Activated naive CD8-positive, alpha-beta T cell (primary cell): ENCODE data around the gene PLEKHM3.
"Not testable (repeated sequence)": the region's sequence is repeated elsewhere in the genome, so short reads cannot be mapped to it uniquely, and the experiment has no call there.

ENCODE experiments used
- H3K27ac Mint-ChIP-seq: one replicate; pipeline ENCODE4 v1.8.0; 2021; ENCODE audit warnings: mixed read lengths
- H3K27me3 Mint-ChIP-seq: one replicate; pipeline ENCODE4 v1.8.0; 2021; ENCODE audit warnings: mixed read lengths
- H3K36me3 Mint-ChIP-seq: one replicate; pipeline ENCODE4 v1.8.0; 2021; ENCODE audit warnings: mixed read lengths
- H3K4me1 Mint-ChIP-seq: one replicate; pipeline ENCODE4 v1.8.0; 2021; ENCODE audit warnings: low read depth, mixed read lengths
- H3K4me3 Mint-ChIP-seq: one replicate; pipeline ENCODE4 v1.8.0; 2021; ENCODE audit warnings: mild to moderate bottlenecking, mixed read lengths
- H3K9me3 Mint-ChIP-seq: one replicate; pipeline ENCODE4 v1.8.0; 2021; ENCODE audit warnings: low read depth, mixed read lengths

Gene PLEKHM3

GRCh38 chr2:208018124-208018712, 7.1 kb downstream of the PLEKHM3 start:
- peaks cover 39% of the 10 kb centered on the region for H3K4me1 Mint-ChIP-seq
- H3K9me3 Mint-ChIP-seq, H3K27ac Mint-ChIP-seq, H3K27me3 Mint-ChIP-seq: not testable (repeated sequence)
- peak overlapping the region; percentile 9 for H3K4me3 Mint-ChIP-seq
- peaks cover 15% of the 10 kb centered on the region for H3K36me3 Mint-ChIP-seq

- Mint-ChIP-seq H3K9me3 (no peaks in the 10 kb centered on the region), H3K4me3 (peak overlapping the region; percentile 11), H3K27me3 (no peaks in the 10 kb centered on the region), H3K36me3 (peaks cover 15% of the 10 kb centered on the region), H3K4me1 (peaks cover 40% of the 10 kb centered on the region), H3K27ac (no peak overlapping the region)
Measured at GRCh38 chr2:208017721-208018120, 7.6 kb downstream of the PLEKHM3 start.

GRCh38 chr2:208015475-208015874, 9.9 kb downstream of the PLEKHM3 start:
- peaks cover 12% of the 10 kb centered on the region for H3K36me3 Mint-ChIP-seq

GRCh38 chr2:208013285-208014178, 11.8 kb downstream of the PLEKHM3 start:
- H3K27me3 Mint-ChIP-seq = no peaks in the 10 kb centered on the region
- no peak overlapping the region for H3K27ac Mint-ChIP-seq
- peaks cover 8% of the 10 kb centered on the region for H3K36me3 Mint-ChIP-seq
- H3K9me3 Mint-ChIP-seq = no peaks in the 10 kb centered on the region
- H3K4me3 Mint-ChIP-seq = no peak overlapping the region
- H3K4me1 Mint-ChIP-seq = peaks cover 42% of the 10 kb centered on the region

More at GRCh38 chr2:208015475-208015874, 9.9 kb downstream of the PLEKHM3 start:
- no peaks in the 10 kb centered on the region for H3K27me3 Mint-ChIP-seq
- H3K4me3 Mint-ChIP-seq = no peak overlapping the region
- H3K4me1 Mint-ChIP-seq = peaks cover 42% of the 10 kb centered on the region
- no peaks in the 10 kb centered on the region for H3K9me3 Mint-ChIP-seq
- H3K27ac Mint-ChIP-seq = no peak overlapping the region

GRCh38 chr2:208012449-208012848, 12.9 kb downstream of the PLEKHM3 start:
- no peaks in the 10 kb centered on the region for H3K27me3 Mint-ChIP-seq
- no peak overlapping the region for H3K4me3 Mint-ChIP-seq
- no peak overlapping the region for H3K27ac Mint-ChIP-seq
- H3K9me3 Mint-ChIP-seq = no peaks in the 10 kb centered on the region
- H3K4me1 Mint-ChIP-seq = peaks cover 35% of the 10 kb centered on the region
- peaks cover 4% of the 10 kb centered on the region for H3K36me3 Mint-ChIP-seq

- peaks cover 9% of the 10 kb centered on the region for H3K36me3 Mint-ChIP-seq
- peaks cover 29% of the 10 kb centered on the region for H3K4me1 Mint-ChIP-seq
- no peak overlapping the region for H3K27ac Mint-ChIP-seq
- H3K9me3 Mint-ChIP-seq = no peaks in the 10 kb centered on the region
- H3K4me3 Mint-ChIP-seq = no peak overlapping the region
- no peaks in the 10 kb centered on the region for H3K27me3 Mint-ChIP-seq
Measured at GRCh38 chr2:208010506-208010905, 14.8 kb downstream of the PLEKHM3 start.

- H3K9me3 Mint-ChIP-seq = no peaks in the 10 kb centered on the region
Measured at GRCh38 chr2:208006833-208007232, 18.5 kb downstream of the PLEKHM3 start.

GRCh38 chr2:208006337-208006736, 19.0 kb downstream of the PLEKHM3 start:
- Mint-ChIP-seq H3K9me3 (no peaks in the 10 kb centered on the region), H3K27ac (no peak overlapping the region), H3K4me3 (no peak overlapping the region), H3K36me3 (peaks cover 13% of the 10 kb centered on the region), H3K27me3 (no peaks in the 10 kb centered on the region), H3K4me1 (peaks cover 17% of the 10 kb centered on the region)

More at GRCh38 chr2:208006833-208007232, 18.5 kb downstream of the PLEKHM3 start:
- Mint-ChIP-seq H3K27me3 (no peaks in the 10 kb centered on the region), H3K27ac (no peak overlapping the region), H3K36me3 (peaks cover 12% of the 10 kb centered on the region), H3K4me1 (peaks cover 18% of the 10 kb centered on the region), H3K4me3 (no peak overlapping the region)

GRCh38 chr2:208001924-208002323, 23.4 kb downstream of the PLEKHM3 start:
- peaks cover 11% of the 10 kb centered on the region for H3K4me1 Mint-ChIP-seq
- no peaks in the 10 kb centered on the region for H3K27me3 Mint-ChIP-seq
- no peaks in the 10 kb centered on the region for H3K9me3 Mint-ChIP-seq
- H3K4me3 Mint-ChIP-seq = no peak overlapping the region
- peaks cover 24% of the 10 kb centered on the region for H3K36me3 Mint-ChIP-seq
- no peak overlapping the region for H3K27ac Mint-ChIP-seq

GRCh38 chr2:208000701-208001395, 24.5 kb downstream of the PLEKHM3 start:
- H3K27me3 Mint-ChIP-seq = no peaks in the 10 kb centered on the region
- H3K4me3 Mint-ChIP-seq = no peak overlapping the region
- peaks cover 17% of the 10 kb centered on the region for H3K4me1 Mint-ChIP-seq
- peaks cover 23% of the 10 kb centered on the region for H3K36me3 Mint-ChIP-seq
- H3K27ac Mint-ChIP-seq = no peak overlapping the region
- no peaks in the 10 kb centered on the region for H3K9me3 Mint-ChIP-seq

- H3K27me3 Mint-ChIP-seq = no peaks in the 10 kb centered on the region
- H3K9me3 Mint-ChIP-seq = no peaks in the 10 kb centered on the region
- no peak overlapping the region for H3K27ac Mint-ChIP-seq
- peaks cover 23% of the 10 kb centered on the region for H3K4me1 Mint-ChIP-seq
- no peak overlapping the region for H3K4me3 Mint-ChIP-seq
- peaks cover 30% of the 10 kb centered on the region for H3K36me3 Mint-ChIP-seq
Measured at GRCh38 chr2:207996848-207997247, 28.5 kb downstream of the PLEKHM3 start.

GRCh38 chr2:207995887-207996286, 29.4 kb downstream of the PLEKHM3 start:
- Mint-ChIP-seq H3K9me3 (no peaks in the 10 kb centered on the region), H3K4me3 (no peak overlapping the region), H3K4me1 (peaks cover 23% of the 10 kb centered on the region), H3K27me3 (no peaks in the 10 kb centered on the region), H3K36me3 (peaks cover 26% of the 10 kb centered on the region), H3K27ac (no peak overlapping the region)

GRCh38 chr2:207993151-207993763, 32.1 kb downstream of the PLEKHM3 start:
- H3K36me3 Mint-ChIP-seq = peaks cover 12% of the 10 kb centered on the region
- H3K4me3 Mint-ChIP-seq = no peak overlapping the region
- no peaks in the 10 kb centered on the region for H3K9me3 Mint-ChIP-seq
- H3K4me1 Mint-ChIP-seq = peaks cover 20% of the 10 kb centered on the region
- no peak overlapping the region for H3K27ac Mint-ChIP-seq
- H3K27me3 Mint-ChIP-seq = no peaks in the 10 kb centered on the region

- no peaks in the 10 kb centered on the region for H3K9me3 Mint-ChIP-seq
- H3K4me3 Mint-ChIP-seq = no peak overlapping the region
- H3K27me3 Mint-ChIP-seq = no peaks in the 10 kb centered on the region
- peaks cover 16% of the 10 kb centered on the region for H3K4me1 Mint-ChIP-seq
- peaks cover 9% of the 10 kb centered on the region for H3K36me3 Mint-ChIP-seq
- no peak overlapping the region for H3K27ac Mint-ChIP-seq
Measured at GRCh38 chr2:207991944-207992343, 33.4 kb downstream of the PLEKHM3 start.

GRCh38 chr2:207990784-207991183, 34.5 kb downstream of the PLEKHM3 start:
- no peaks in the 10 kb centered on the region for H3K9me3 Mint-ChIP-seq
- H3K36me3 Mint-ChIP-seq = peaks cover 9% of the 10 kb centered on the region
- no peaks in the 10 kb centered on the region for H3K27me3 Mint-ChIP-seq
- peaks cover 11% of the 10 kb centered on the region for H3K4me1 Mint-ChIP-seq
- H3K4me3 Mint-ChIP-seq = no peak overlapping the region
- H3K27ac Mint-ChIP-seq = no peak overlapping the region
